Measurements from ENCODE around the gene SUMO3. TPM values are rescaled to one million over a fixed set of nuclear protein-coding genes. Genes with fewer than 3 reads are reported as not detected.

SUMO3 gene
- polyA plus RNA-seq, 1 donor (not counting 4 experiments of a cell fraction or from before 2014, with no cell fraction given), result 115 TPM

GRCh38 chr21:44858291-44858690 lies 40.4 kb upstream of the SUMO3 start:
- no peaks in the 10 kb centered on the region for H3K27me3 ChIP-seq (ENCODE audit: control insufficient read depth, extremely low read depth, insufficient read depth, low read length)
- no peak overlapping the region for H3K4me2 ChIP-seq (ENCODE audit: control insufficient read depth, extremely low read depth, insufficient read depth, low read depth, low read length)
- no peak for FAIRE-seq
- H2AFZ ChIP-seq (ENCODE audit: control insufficient read depth, low read length), result no peak overlapping the region
- H3K79me2 ChIP-seq (ENCODE audit: control insufficient read depth, insufficient read depth, low read length), result peaks cover 58% of the 10 kb centered on the region
- dilution Hi-C loops (cut with MboI; ENCODE audit: extremely low pct_ligation_motif_present, low sequenced_read_pairs), result no loop called here
- H3K4me3 ChIP-seq (ENCODE audit: control insufficient read depth in 2 of 3, extremely low read depth in 1 of 3, insufficient read depth in 2 of 3, low read depth in 1 of 3, low read length in 3 of 3), result no peak overlapping the region
- TF ChIP-seq EZH2 (IDR thresholded peaks at IDR 0.05; ENCODE audit: low read length), result no peak
- no peak for TF ChIP-seq CTCF (optimal IDR thresholded peaks at IDR 0.05 in 1 of 3, IDR thresholded peaks at IDR 0.05 in 1 of 3, conservative IDR thresholded peaks at IDR 0.05 in 1 of 3; ENCODE audit: extremely low read depth in 1 of 3, insufficient read depth in 2 of 3, low read length in 3 of 3)
- H4K20me1 ChIP-seq (ENCODE audit: control insufficient read depth, extremely low read depth, insufficient read depth, low read length), result peaks cover 19% of the 10 kb centered on the region
- H3K9ac ChIP-seq (ENCODE audit: control insufficient read depth, extremely low read depth, insufficient read depth, low read length), result no peak overlapping the region
- H3K4me1 ChIP-seq (ENCODE audit: control insufficient read depth, extremely low read depth, insufficient read depth, low read length), result peaks cover 15% of the 10 kb centered on the region
- no peak overlapping the region for H3K27ac ChIP-seq (ENCODE audit: control insufficient read depth, insufficient read depth, low read length)
- H3K9me1 ChIP-seq (ENCODE audit: control insufficient read depth, extremely low read depth, insufficient read depth, low read length), result peaks cover 6% of the 10 kb centered on the region
- no peaks in the 10 kb centered on the region for H3K9me3 ChIP-seq (ENCODE audit: control insufficient read depth, low read depth, low read length)
- no peak for DNase-seq (ENCODE audit: low read depth, low spot score)
- H3K36me3 ChIP-seq (ENCODE audit: control insufficient read depth in 2 of 2, extremely low read depth in 1 of 2, insufficient read depth in 2 of 2, low read length in 2 of 2), result peaks cover 28 to 38% of the 10 kb centered on the region in 2 experiments

DNA sequence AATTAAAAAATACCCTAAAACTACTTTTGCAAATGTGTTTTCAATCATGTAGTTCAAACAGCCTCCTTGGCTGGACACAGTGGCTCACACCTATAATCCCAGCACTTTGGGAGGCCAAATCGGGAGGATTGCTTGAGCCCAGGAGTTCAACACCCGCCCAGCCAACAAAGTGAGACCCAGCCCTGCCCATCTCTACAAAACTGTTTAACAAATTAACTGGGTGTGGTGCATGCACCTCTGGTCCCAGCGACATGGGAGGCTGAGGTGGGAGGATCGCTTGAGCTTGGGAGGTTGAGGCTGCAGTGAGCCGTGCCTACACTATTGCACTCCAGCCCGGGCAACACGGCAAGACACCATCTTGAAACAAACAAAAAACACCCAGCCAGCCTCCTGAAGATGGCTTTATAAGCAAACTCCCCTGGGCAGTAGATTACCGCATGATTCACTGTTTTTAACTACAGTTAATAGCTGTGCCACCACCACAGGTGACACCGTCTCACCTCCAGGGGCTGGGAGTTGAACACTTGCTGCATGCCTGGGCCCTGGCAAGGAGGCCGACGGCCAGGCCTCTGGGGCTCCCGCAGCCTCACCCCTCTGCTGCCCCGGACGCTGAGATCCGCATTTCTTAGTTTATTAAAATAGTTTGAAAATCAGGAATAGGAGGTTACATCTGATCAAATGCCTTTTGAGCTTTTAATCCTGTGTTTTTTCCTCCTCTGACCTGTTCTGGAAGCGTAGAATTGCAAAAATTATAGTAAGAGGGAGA lies 39.4 kb upstream of the SUMO3 start:
- H3K4me1 ChIP-seq (ENCODE audit: control insufficient read depth, extremely low read depth, insufficient read depth, low read length), result peaks cover 15% of the 10 kb centered on the region
- FAIRE-seq (no peak), DNase-seq (ENCODE audit: low read depth, low spot score) (no peak)
- H3K4me2 ChIP-seq (ENCODE audit: control insufficient read depth, extremely low read depth, insufficient read depth, low read depth, low read length), result no peak overlapping the region
- H3K9me3 ChIP-seq (ENCODE audit: control insufficient read depth, low read depth, low read length), result no peaks in the 10 kb centered on the region
- no peaks in the 10 kb centered on the region for H3K27me3 ChIP-seq (ENCODE audit: control insufficient read depth, extremely low read depth, insufficient read depth, low read length)
- TF ChIP-seq EZH2 (IDR thresholded peaks at IDR 0.05; ENCODE audit: low read length) (no peak), CTCF (optimal IDR thresholded peaks at IDR 0.05 in 1 of 3, IDR thresholded peaks at IDR 0.05 in 1 of 3, conservative IDR thresholded peaks at IDR 0.05 in 1 of 3; ENCODE audit: extremely low read depth in 1 of 3, insufficient read depth in 2 of 3, low read length in 3 of 3) (no peak)
- H3K9me1 ChIP-seq (ENCODE audit: control insufficient read depth, extremely low read depth, insufficient read depth, low read length), result peaks cover 6% of the 10 kb centered on the region
- no peak overlapping the region for H3K4me3 ChIP-seq (ENCODE audit: control insufficient read depth in 2 of 3, extremely low read depth in 1 of 3, insufficient read depth in 2 of 3, low read depth in 1 of 3, low read length in 3 of 3)
- dilution Hi-C loops (cut with MboI; ENCODE audit: extremely low pct_ligation_motif_present, low sequenced_read_pairs), result no loop called here
- H4K20me1 ChIP-seq (ENCODE audit: control insufficient read depth, extremely low read depth, insufficient read depth, low read length), result peaks cover 11% of the 10 kb centered on the region
- H3K9ac ChIP-seq (ENCODE audit: control insufficient read depth, extremely low read depth, insufficient read depth, low read length), result no peak overlapping the region
- peaks cover 30 to 38% of the 10 kb centered on the region in 2 experiments for H3K36me3 ChIP-seq (ENCODE audit: control insufficient read depth in 2 of 2, extremely low read depth in 1 of 2, insufficient read depth in 2 of 2, low read length in 2 of 2)
- no peak overlapping the region for H3K27ac ChIP-seq (ENCODE audit: control insufficient read depth, insufficient read depth, low read length)
- no peak overlapping the region for H2AFZ ChIP-seq (ENCODE audit: control insufficient read depth, low read length)
- H3K79me2 ChIP-seq (ENCODE audit: control insufficient read depth, insufficient read depth, low read length), result peaks cover 50% of the 10 kb centered on the region
